Kidney epithelial cell (primary cell): ENCODE data around the gene CHM. TPM values are rescaled to one million over a fixed set of nuclear protein-coding genes. Genes with fewer than 3 reads are reported as not detected.

Experiments
- DNase-seq: peaks from one replicate; pipeline ENCODE4 v3.0.0-alpha.2; 2010; ENCODE audit warnings: low read depth
- H3K27me3 ChIP-seq: 2 replicates; pipeline ENCODE4 v1.6.0; 2011; ENCODE audit warnings: low read length; ENCODE audit not compliant: control insufficient read depth, insufficient read depth
- H3K36me3 ChIP-seq: 2 replicates; pipeline ENCODE4 v1.5.1; 2011; ENCODE audit warnings: low read length; ENCODE audit not compliant: control insufficient read depth, insufficient read depth
- H3K4me3 ChIP-seq: 2 replicates; pipeline ENCODE4 v1.5.1; 2011; ENCODE audit warnings: low read depth, mild to moderate bottlenecking, control low read depth, low read length
- total RNA-seq: library from RNA; depleted of rRNA; stranded (reverse); fragments of >200 nt; gene quantifications from 2 replicates; pipeline ENCODE4 v1.2.3, GENCODE V29; 2015
- TF ChIP-seq, protein P1 (sequence below): IDR thresholded peaks from 2 replicates; pipeline ENCODE4 v1.5.1; 2011; ENCODE audit warnings: mild to moderate bottlenecking, moderate library complexity, low read length, control low read depth, inconsistent platforms; ENCODE audit not compliant: insufficient read depth, poor library complexity, severe bottlenecking

CHM gene
- total RNA-seq, 1 donor from 2014 or later: 24.8 TPM

- no peak for DNase-seq
- TF ChIP-seq, protein P1, sequence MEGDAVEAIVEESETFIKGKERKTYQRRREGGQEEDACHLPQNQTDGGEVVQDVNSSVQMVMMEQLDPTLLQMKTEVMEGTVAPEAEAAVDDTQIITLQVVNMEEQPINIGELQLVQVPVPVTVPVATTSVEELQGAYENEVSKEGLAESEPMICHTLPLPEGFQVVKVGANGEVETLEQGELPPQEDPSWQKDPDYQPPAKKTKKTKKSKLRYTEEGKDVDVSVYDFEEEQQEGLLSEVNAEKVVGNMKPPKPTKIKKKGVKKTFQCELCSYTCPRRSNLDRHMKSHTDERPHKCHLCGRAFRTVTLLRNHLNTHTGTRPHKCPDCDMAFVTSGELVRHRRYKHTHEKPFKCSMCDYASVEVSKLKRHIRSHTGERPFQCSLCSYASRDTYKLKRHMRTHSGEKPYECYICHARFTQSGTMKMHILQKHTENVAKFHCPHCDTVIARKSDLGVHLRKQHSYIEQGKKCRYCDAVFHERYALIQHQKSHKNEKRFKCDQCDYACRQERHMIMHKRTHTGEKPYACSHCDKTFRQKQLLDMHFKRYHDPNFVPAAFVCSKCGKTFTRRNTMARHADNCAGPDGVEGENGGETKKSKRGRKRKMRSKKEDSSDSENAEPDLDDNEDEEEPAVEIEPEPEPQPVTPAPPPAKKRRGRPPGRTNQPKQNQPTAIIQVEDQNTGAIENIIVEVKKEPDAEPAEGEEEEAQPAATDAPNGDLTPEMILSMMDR: no peak
- no peaks in the 10 kb centered on the region for H3K27me3 ChIP-seq
- H3K4me3 ChIP-seq: no peak overlapping the region
- H3K36me3 ChIP-seq: no peaks in the 10 kb centered on the region
Measured at GRCh38 chrX:85906399-85906798, 141.0 kb downstream of the CHM start.

DNA sequence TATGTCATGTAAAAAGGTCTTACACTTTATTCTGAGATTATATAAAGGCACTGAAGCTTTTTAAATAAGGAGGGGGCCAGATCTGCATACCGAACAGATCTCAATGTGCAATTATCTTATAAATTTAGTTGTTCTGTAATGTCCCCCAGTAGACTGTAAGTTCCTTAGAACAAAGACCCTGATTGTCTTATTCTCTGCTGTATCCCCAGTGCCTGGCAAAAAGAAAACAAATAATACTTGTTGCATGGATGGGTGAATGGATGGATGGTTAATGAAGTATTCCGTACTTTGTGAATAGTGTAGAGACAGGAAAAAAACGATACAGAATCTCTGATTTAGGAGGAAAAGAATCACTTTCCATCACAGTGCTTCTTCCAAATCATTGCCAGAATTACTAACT, 141.5 kb downstream of the CHM start:
- Histone ChIP-seq H3K27me3 (no peaks in the 10 kb centered on the region), H3K36me3 (no peaks in the 10 kb centered on the region), H3K4me3 (no peak overlapping the region)
- TF ChIP-seq, protein P1: no peak
- DNase-seq: no peak

DNA sequence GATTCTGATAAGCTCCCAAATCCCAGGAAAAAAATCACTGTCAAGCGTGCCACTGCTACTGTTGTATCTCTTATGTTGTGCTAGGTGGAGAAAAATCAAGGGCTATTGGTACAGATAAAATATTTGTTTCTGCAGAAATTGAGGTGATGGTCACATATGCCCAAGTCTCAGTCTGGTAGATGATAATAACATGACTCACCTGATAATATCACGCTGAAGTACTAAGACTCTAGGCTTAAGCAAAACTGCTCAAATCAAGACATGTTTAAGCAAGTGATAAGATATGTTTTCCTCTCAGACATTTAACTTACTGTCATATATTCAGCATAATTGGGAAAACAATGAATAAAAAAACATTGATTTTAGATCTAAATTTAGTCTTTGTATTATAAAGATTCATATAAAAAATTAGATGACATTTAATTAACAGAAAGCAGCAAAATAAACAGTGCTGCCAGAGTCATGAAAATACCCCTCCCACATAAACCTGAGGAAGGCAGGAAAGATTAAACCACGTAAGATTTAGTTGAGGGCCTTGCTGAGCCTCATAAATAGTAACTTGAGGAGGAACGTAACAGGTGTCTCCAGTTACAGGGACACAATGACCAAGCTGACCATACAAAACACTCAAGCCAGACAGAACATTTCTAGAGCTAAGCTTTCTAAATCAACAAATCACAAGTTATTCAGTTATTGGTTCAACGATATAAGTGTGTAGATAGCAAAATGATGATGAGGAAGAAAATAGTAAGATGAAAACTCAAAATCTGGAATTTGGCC, 143.5 kb downstream of the CHM start:
- Histone ChIP-seq H3K27me3 (no peaks in the 10 kb centered on the region), H3K36me3 (no peaks in the 10 kb centered on the region), H3K4me3 (no peak overlapping the region)
- DNase-seq: no peak
- TF ChIP-seq, protein P1: no peak

- DNase-seq: no peak
- H3K27me3 ChIP-seq: no peaks in the 10 kb centered on the region
- TF ChIP-seq, protein P1: no peak
- no peaks in the 10 kb centered on the region for H3K36me3 ChIP-seq
- H3K4me3 ChIP-seq: no peak overlapping the region
Measured at GRCh38 chrX:85897362-85898126, 149.8 kb downstream of the CHM start.

DNA sequence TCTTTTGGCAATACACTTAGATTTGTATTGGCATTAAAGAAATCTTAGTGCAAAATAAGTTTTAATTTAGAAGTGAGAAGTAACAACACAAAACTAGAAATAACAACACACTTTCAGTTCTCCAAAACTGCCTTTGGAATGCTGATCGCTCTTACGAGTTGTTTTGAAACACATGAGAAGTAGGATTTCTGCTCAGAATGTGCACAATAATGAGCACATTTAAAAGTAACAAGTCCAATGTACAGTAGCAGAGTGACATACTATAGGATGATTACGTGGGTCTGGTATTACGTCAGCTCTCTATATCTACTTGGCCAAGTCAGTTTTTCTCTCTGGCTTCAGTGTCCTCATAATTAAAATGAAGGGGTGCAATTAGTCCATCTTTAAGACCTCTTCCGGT, 164.8 kb downstream of the CHM start:
- no peak for DNase-seq
- TF ChIP-seq, protein P1: no peak
- no peaks in the 10 kb centered on the region for H3K36me3 ChIP-seq
- H3K4me3 ChIP-seq: no peak overlapping the region
- no peaks in the 10 kb centered on the region for H3K27me3 ChIP-seq
